Thoracic aorta (tissue), 2 donors: ENCODE data around the gene TES. TPM values are rescaled to one million over a fixed set of nuclear protein-coding genes. Genes with fewer than 3 reads are reported as not detected.

Experiments
- ATAC-seq: fragments of 150-250 bp; one replicate; pipeline ENCODE4 v1.8.0; 2017; ENCODE audit warnings: low read depth; ENCODE audit not compliant: insufficient number of reproducible peaks, low FRiP score
- DNase-seq: peaks from one replicate; pipeline ENCODE4 v3.0.0-alpha.2; 2020; ENCODE audit warnings: low spot score
- H3K27ac ChIP-seq, 2 donors: fragments of 200-600 bp; sonication (generic); 1 replicate in 1 of 2; 2 replicates in 1 of 2; pipeline ENCODE4 v1.5.1; 2016; ENCODE audit warnings: mild to moderate bottlenecking in 2 of 2, moderate library complexity in 2 of 2
- H3K27me3 ChIP-seq: fragments of 200-600 bp; sonication (generic); replicated peaks from 2 replicates; pipeline ENCODE4 v1.6.0; 2016; ENCODE audit warnings: mild to moderate bottlenecking; ENCODE audit not compliant: insufficient read depth
- H3K36me3 ChIP-seq: fragments of 200-600 bp; sonication (generic); one replicate; pipeline ENCODE4 v1.5.1; 2016
- H3K4me1 ChIP-seq, 2 donors: fragments of 200-600 bp; sonication (generic); 1 replicate in 1 of 2; 2 replicates in 1 of 2; pipeline versions ENCODE4 v1.5.1 to v1.6.0; 2016; ENCODE audit warnings: low read depth in 2 of 2, mild to moderate bottlenecking in 1 of 2; ENCODE audit not compliant: control insufficient read depth in 1 of 2
- H3K4me3 ChIP-seq: fragments of 200-600 bp; sonication (generic); 2 replicates; pipeline ENCODE4 v1.5.1; 2016; ENCODE audit warnings: mild to moderate bottlenecking
- H3K9me3 ChIP-seq: fragments of 200-600 bp; sonication (generic); 2 replicates; pipeline ENCODE4 v1.5.1; 2016
- CTCF ChIP-seq: fragments of 200-600 bp; sonication (generic); IDR thresholded peaks from one replicate; pipeline ENCODE4 v1.5.1; 2019; ENCODE audit warnings: antibody characterized with exemption
- total RNA-seq, 2 donors: library from RNA; depleted of rRNA; stranded (reverse); fragments of >200 nt; gene quantifications; one replicate each; pipeline versions ENCODE4 v1.1.0 to v1.2.3, GENCODE V29; 2016

TES gene
- total RNA-seq, 2 donors from 2014 or later = 186 to 215 TPM

DNA sequence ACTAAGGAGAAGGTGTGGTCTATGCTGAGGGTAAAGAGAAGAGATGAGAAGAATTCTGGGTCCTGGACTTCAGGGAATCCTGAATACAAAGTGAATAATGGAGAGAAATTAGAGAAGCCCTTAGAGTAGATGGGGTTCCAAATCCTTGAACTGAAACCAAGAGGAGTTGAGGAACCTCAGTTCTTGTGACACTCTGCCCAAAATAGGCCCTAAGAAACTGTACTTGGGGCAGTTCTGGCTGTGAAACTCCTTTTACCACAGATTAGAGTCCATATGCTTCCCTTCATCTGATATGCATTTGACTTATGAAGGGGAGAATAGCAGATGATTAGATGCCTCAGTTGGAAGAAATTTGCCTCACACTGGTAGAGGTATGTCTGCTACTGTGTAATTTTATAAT, 19.0 kb downstream of the TES start:
- no peak for TF ChIP-seq CTCF
- DNase-seq = no peak
- ATAC-seq = no peak
- H3K27me3 ChIP-seq = no peaks in the 10 kb centered on the region
- H3K9me3 ChIP-seq = no peaks in the 10 kb centered on the region
- H3K4me3 ChIP-seq = peak overlapping the region; percentile 26
- peak overlapping the region; percentile 72 to 87 for H3K27ac ChIP-seq
- no peaks in the 10 kb centered on the region for H3K36me3 ChIP-seq
- H3K4me1 ChIP-seq = peaks cover 82 to 94% of the 10 kb centered on the region in 2 donors

DNA sequence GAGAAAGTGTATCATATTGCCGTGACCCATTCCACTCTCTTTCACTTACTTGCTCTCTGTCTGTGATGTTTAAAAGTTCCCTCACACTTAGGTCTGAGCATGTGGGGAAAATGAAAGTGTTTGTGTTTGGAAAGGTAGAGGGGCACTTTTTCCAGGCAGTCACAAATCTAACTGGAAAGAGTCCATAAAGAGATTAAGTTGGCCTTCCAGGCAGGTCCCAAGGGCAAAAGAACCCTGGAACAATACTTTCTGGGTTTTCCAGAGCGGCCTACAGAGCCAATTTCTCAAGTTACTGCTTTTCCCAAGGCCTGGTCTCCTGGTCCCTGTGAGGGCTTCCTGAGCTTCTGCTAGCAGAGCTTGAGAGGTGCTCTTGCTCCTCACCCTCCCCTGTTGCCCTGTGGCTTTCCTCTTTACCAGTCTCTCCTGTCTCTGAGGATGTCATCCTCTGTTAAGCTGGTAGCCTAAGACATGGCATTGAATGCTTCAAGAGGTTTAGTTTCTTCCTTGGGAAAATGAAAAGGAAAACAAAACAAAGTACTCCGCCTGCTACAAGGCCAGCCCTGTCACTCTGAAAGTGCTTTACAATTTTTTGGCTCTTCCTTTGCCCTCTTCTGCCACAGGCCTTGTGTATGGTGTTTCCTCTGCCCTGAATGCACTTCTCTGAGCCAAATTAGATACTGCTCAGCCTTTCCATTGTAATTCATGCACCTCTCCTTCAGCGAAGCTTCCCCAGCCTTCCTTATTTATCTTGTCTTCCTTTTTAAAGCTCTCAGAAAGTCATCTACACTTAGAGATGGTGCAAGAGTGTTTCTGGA, 20.1 kb downstream of the TES start:
- TF ChIP-seq CTCF = no peak
- H3K4me1 ChIP-seq = peaks cover 74 to 94% of the 10 kb centered on the region in 2 donors
- DNase-seq = no peak

GRCh38 chr7:116231543-116231942, 21.2 kb downstream of the TES start:
- Histone ChIP-seq H3K9me3 (no peaks in the 10 kb centered on the region), H3K4me3 (no peak overlapping the region), H3K36me3 (no peaks in the 10 kb centered on the region), H3K27me3 (no peaks in the 10 kb centered on the region), H3K4me1 (peaks cover 67 to 94% of the 10 kb centered on the region in 2 donors), H3K27ac (peak overlapping the region; percentile 72 to 87)
- DNase-seq (no peak), ATAC-seq (no peak)
- no peak for TF ChIP-seq CTCF

More for the DNA sequence above, 20.1 kb downstream of the TES start:
- H3K4me3 ChIP-seq = peak overlapping the region; percentile 32
- H3K36me3 ChIP-seq = no peaks in the 10 kb centered on the region
- H3K27ac ChIP-seq = peak overlapping the region; percentile 72 to 87
- H3K9me3 ChIP-seq = no peaks in the 10 kb centered on the region
- H3K27me3 ChIP-seq = no peaks in the 10 kb centered on the region
- no peak for ATAC-seq

DNA sequence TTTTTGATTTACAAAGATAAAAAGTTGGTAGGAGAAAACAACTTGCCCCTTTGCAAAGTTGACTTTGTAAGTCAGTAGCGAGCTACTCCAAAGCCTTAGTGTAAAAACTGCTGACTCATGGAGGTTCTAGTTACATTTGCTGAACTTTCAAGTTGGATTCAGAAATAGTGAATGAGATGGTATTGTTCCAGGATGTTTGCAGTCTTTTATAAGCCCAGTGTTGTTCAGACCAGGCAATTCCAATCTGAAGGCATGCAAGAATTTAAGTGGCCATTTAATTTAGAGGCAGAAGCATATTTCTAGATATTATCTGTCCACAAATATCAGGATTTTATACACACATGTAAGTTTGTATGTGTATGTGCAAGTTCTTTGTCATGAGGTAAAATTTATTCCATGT, 21.6 kb downstream of the TES start:
- no peak for TF ChIP-seq CTCF
- no peak for ATAC-seq
- no peak for DNase-seq
- Histone ChIP-seq H3K36me3 (no peaks in the 10 kb centered on the region), H3K27ac (peak overlapping the region; percentile 72 to 87), H3K9me3 (no peaks in the 10 kb centered on the region), H3K4me3 (no peak overlapping the region), H3K4me1 (peaks cover 65 to 97% of the 10 kb centered on the region in 2 donors), H3K27me3 (no peaks in the 10 kb centered on the region)

DNA sequence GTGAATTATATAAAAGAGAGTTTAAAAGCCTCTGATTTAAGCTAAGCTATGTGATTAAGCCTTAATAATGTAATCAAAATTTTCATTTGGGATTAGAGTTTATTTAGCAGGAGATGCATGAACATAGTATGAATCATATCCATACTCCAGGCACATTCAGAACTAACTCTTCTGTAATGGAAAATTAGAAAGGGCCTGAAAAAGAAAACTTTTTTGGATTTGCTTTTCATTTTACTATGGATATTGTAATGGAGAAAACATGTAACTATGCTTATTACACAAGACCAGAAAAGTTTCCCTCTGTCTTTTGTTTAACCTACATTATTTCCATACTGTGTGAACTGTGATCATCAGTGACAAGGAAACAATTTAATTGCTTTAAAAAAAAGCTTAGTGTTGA, 22.0 kb downstream of the TES start:
- Histone ChIP-seq H3K4me1 (peaks cover 64 to 95% of the 10 kb centered on the region in 2 donors), H3K27ac (peak overlapping the region; percentile 72 to 87)

More for the DNA sequence above, 22.0 kb downstream of the TES start:
- Histone ChIP-seq H3K36me3 (peaks cover 1% of the 10 kb centered on the region), H3K9me3 (no peaks in the 10 kb centered on the region), H3K27me3 (no peaks in the 10 kb centered on the region), H3K4me3 (no peak overlapping the region)
- DNase-seq = no peak
- no peak for ATAC-seq
- TF ChIP-seq CTCF = no peak
